Pons (tissue), 1 donor: Measurements from ENCODE around the gene SRD5A2.

ENCODE experiments used
- DNase-seq: peaks from one replicate; pipeline ENCODE4 v3.0.0-alpha.2; 2016; ENCODE audit warnings: low spot score

Gene SRD5A2, protein sequence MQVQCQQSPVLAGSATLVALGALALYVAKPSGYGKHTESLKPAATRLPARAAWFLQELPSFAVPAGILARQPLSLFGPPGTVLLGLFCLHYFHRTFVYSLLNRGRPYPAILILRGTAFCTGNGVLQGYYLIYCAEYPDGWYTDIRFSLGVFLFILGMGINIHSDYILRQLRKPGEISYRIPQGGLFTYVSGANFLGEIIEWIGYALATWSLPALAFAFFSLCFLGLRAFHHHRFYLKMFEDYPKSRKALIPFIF

DNA sequence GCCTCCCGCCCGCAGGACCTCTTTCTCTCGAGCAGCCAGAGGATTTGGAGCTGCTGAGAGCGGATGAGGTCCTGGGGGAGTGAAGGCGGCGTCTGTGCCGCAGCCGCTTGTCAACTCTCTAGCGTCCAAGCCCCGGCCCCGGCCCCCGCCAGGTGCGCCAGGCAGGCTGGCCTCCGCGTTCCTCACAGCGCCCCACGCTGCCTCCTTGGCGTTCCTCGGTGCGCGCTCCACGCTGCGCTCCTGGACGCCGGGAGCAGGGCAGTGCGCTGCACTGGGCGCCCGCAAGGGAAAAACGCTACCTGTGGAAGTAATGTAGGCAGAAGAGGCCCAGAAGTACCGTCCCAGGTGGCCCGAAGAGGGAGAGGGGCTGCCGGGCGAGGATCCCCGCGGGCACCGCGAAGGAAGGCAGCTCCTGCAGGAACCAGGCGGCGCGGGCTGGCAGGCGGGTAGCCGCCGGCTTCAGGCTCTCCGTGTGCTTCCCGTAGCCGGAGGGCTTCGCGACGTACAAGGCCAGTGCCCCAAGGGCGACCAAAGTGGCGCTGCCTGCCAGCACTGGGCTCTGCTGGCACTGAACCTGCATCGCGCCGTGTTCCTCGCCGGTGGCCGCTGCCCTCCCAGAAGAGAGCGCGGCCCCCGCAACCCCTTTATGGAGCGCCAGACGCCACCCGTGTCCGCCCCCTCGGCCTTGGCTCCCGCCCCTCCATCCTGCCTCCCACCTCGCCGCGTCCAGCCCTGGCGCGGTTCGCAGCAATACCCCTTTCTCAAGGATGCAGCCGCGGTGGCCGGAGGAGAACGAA lies at the start of gene SRD5A2:
TSS of gene SRD5A2 (minus strand) at position 618 of the 797 bp plus-strand sequence. CDS start at position 580, 38 bp downstream.
- DNase-seq = no peak

DNA sequence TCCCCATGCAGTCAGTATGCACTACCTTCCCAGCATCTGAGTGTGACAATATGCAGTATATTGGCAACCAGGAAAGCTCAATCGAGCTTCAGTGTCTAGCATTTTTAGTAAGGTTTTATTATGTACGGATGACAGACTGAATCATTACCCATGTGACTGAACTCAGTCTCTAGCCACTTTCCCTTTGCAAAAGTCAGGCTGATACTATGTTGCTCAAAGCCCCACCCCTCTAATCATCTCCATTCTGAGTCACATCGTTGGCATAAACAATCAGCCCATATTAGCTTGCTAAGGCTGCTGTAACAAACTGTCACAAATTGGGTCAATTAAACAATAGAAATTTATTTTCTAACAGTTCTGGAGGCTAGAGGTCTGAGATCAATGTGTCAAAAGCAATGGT lies 25.8 kb upstream of the SRD5A2 start:
- DNase-seq = no peak

DNA sequence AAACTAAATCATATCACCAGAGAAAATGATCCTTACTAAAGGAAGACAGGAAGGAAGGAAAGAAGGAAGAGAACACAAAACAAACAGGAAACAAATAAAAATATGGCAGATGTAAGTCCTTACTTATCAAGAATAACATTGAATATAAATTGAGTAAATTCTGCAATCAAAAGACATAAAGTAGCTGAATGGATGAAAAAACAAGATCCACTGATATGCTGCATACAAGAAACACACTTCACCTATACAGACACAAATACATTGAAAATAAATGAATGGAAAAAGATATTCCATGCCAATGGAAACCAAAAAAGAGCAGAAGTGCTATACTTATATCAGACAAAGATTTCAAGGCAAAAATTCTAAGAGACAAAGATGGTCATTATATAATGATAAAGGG lies 18.0 kb upstream of the SRD5A2 start:
- DNase-seq = no peak

DNA sequence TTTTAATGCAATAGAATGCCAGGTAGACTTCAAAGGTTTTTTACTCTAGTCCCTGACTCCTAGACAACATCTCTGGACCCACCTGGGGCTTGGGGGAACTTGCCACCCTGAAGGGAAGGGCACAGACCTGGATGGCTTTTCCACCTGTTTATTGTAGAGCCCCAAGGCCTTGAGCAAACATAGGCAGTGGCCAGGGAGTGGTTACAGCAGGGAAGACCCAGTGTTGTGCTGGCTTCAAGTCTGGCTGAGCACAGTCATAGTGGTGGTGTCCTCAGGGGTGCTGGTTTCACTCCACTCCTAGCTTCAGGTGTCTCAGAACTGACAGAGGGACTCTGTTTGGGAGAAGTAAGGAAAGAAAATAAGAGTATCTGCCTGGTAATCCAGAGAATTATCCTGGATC lies 5.5 kb upstream of the SRD5A2 start:
- DNase-seq = no peak

DNA sequence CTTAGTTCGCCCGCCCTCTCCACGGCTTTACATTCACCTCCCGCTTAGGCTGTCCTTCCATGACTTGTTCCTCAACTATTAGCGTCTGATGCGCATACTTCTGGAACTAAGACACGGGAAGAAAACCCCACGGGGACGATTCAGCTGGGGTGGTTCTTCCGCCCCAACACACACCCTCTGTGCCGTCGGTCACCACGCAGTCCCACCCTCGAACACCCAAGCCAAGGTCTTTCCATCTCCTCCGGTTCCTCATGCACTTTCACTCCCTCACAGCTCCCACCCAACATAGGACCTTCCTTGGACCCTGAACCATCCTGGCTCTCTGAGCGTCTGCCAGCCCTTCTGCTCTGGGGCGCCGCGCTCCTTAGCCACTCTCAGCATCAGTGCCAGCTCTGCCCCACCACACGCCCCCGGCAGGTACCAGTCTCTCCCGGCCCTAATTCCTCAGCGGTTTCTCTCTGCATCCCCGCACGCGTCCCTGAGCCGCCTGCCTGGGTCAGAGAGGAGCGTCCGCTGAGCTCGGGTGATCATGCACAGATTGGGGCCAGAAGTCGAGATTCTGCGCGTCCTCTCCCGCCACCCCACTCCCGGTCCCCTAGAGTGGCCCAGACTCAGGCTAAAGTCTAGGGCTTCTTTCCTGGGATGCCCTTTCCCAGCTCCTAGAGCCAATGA lies 522 bp upstream of the SRD5A2 start:
- no peak for DNase-seq

DNA sequence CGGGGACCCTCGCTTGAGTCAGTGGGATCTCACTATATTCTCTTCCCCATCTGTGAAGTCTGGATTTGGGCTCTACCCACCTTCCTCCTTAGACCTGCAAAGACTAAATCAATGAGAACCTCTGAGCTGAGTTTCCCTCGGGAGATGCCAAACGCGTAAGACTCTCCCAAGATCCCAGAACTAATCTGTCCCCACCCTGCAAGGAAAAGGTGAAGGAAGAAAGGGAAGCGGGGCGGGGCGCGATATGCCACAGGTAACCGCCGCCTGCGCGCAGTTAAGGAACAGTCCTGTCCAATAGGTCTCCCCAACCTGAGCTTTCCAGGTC lies 780 bp downstream of the SRD5A2 start:
- no peak for DNase-seq

DNA sequence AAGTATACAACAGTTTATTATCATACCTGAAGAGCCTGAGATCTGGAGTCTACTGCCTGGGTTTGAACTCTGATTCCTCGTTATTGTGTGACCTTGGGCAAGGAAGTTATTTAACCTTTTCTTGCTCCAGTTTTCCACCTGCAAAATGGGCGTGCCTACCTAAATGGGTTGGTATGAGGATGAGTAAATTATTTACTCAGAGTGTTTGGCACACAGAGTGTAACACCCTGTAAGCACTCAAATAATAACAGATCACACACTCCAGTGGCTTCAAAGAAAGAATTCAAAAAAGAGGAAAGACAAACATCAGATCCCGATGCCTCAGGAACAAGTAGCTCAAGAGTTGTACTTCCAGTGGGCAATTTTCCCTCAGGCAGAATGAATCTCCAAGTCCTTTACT lies 2.4 kb downstream of the SRD5A2 start:
- DNase-seq = no peak

DNA sequence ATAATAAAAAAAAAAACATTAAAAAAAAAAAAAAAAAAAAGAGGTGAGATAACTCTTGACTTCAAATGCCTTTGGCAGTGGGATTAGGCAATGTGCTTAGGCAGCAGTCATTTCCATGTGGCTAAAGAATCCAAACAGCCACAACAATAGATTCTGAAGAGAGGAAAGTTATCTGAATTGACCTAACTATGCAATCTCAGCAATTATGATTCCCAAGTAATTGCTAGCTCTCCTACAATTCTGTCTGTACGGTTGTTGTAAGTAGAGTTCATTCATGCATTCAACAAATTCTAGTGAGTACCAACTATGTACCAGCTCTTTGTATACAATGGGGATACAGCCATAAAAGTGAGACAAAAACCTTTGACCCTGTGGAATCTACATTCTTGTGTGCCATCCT lies 3.6 kb downstream of the SRD5A2 start:
- DNase-seq = no peak

DNA sequence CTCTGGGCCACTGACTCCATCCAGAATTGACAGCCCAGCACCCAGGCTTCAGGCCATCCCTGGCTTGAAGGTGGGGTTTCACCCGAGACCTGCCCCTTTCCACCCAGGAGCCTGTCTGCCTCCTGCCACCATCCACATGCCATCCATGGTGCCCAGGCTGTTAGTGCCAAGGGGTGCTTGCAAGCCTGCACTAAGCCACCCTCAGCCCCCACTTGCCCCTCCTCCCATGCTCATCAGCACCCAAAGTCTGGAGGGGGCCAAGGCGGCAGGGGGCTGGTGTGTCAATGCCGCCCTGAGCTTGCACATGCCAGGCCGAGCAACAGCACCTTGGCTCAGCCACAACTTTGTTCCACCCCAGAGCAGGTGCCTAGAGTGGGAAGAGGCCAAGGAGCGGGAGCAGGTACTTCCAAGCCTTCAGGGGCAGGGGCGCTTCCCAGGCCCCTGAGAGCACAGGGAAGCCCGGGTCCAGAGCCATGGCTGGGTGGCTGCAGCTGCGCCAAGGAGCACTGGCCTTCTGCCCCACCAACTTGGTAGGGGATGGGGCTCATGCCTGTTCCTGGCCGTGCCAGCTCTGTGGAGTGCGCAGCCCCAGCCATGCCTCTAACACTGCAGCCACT lies 12.0 kb downstream of the SRD5A2 start:
- no peak for DNase-seq

DNA sequence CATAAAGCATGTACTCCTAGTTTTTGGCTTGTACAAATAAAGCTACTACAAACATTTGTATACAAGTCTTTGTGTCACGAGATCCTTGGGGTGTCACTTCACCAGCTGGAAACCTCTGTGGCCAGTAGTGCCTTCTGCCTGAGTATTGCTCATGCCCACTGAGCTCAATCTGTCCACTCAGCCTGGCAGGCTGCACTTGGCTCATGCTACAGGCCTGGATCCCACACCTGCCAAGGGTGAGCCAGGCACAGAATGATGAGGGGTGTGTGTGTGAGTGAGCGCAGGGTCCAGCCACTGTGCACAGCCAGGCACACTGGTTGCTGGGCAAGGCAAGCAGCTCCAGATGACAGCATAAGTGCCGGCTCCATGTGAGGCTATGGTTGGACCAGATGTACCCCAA lies 13.1 kb downstream of the SRD5A2 start:
- DNase-seq = no peak

DNA sequence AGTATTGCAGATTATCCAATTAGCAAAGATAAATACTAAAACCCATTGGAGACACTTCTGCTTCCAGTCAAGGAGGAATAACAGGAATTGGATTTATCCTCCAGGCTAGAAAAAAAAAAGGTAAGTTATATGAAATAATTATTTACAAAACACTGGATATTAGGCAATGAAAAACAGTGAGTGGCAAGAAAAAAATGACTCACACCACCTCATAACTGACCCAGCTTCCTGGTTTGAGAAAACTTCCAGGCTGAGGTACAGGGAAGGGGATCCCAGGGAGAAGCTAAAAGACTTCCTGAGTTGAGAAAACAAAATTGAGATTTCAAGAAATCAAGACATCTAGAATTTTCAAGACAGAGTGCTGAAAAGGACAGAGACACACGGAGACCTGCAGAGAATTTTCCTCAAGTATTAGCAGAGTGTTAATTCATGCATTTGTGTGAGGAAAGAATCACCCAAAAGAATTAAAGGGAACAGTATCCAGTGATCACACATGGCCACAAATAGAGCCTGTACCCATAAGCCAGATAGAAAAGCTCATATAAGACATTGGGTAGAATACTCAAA lies 17.4 kb downstream of the SRD5A2 start:
- no peak for DNase-seq

DNA sequence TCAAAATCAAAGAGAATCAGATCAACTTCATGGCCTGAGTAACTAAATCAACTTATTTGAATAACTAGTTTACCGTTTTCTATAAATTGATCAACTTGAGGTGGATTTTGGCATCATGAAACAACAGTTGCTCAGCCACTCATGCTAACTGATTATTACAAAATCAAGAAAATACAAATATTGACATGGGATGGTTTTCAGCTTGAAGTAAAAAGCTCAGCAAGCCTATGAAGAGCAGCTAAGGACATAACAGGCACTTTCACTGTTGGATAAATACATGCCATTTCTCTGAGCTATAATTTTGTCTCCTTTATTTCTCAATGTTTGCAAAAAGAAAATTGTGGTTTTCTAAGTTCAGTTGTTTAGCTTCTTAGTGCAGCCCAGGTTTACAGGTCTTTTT lies 18.9 kb downstream of the SRD5A2 start:
- DNase-seq = no peak

DNA sequence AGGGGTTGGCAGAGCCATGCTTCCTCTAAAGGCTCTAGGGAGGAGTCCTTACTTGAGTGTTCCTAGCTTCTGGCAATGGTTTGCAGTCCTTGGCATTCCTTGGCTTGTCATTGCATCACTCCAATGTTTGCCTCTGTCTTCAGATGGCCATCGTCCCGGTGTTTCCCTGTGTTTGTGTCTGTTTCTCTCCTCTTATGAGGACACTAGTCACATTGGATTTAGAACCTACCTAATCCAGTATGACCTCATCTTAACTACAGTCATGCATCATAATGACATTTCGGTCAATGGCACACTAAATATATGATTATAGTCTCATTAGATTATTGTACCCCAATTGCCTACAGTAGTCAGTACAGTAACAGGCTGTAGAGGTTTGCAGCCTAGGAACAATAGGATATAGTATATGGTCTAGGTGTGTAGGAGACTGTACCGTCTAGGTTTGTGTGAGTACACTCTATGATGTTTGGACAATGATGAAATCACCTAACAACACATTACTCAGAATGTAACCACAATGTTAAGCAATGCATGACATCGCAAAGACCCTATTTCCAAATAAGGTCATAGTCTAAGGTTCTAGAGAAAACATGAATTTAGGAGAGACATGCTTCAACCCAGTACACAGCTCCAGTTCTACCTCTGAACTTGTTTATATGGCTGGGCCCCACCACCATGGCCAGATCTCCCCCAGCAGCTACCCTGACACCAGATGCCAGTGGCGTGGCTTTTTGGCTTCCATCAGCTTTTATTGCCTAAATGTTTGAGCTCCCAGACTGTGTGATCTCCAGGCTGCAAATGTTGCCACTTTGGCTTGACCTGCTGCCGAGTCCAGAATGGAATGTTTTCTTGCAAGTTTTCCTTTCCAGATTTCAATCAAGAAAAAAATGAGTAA lies 22.1 kb downstream of the SRD5A2 start:
- no peak for DNase-seq

DNA sequence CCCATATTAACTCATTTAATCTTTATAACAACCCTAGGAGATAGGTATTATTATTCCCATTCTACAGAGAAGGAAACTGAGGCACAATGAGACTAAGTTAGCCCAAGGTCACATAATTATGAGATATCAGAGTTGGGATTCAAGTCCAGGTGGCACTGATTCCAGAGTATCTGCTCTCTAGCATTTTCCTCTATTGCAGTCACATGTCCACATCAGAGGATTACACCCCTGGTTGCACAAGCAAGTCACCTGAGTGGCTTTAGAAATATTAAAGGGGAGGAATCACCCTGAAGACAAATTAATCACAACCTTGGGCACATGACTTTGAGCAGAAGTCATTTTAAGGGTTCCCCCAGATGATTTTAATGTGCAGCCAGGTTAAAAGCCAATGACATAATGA lies 23.8 kb downstream of the SRD5A2 start:
- DNase-seq = no peak

DNA sequence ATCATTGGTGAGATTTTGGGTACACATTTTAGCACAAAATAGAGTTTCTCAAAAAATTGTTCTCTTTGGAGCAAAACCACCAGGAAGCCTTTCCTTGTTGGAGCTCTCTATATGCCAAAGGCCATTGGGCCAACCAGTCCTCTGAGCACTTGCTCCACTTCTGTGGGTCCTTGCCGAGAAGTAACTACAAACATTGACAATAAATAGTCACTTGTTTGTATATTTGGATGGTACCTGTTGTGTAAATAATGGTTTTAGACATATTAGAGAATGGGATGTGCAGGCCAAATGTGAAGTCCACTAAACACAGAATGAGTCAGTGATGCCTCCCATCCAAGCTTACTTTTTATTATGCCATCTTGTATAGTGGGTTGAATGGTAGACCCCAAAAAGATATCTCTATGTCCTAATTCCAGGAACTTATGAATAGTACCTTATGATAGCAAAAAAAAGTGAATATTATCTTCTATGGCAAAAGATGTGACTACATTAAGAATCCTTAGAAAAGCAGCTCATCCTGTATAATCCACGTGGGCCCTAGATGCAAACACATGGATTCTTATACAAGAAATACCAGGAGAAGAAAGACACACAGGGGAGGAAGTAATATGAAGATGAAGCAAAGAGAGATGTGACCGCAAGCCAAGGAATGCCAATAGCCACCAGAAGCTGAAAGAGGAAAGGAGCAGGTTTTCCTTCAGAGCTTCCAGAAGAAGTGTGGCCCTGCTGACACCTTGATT lies 24.6 kb downstream of the SRD5A2 start:
- no peak for DNase-seq

DNA sequence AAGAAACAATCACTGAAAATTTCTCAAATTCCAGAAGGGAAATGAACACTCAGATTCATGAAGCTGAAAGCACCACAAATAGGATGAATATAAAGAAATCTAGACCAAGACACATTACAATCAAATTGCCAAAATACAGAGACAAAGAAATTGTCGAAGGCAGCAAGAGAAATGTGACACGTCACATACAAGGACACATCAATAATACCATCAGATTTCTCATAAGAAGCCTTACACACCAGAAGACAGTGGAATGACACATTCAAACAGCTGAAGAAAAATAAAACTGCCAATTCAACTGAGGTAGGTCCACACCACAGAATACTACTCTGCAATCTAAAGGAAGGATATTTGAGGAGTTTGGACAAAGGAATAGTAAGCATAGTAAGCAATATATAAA lies 27.4 kb downstream of the SRD5A2 start:
- DNase-seq = no peak

DNA sequence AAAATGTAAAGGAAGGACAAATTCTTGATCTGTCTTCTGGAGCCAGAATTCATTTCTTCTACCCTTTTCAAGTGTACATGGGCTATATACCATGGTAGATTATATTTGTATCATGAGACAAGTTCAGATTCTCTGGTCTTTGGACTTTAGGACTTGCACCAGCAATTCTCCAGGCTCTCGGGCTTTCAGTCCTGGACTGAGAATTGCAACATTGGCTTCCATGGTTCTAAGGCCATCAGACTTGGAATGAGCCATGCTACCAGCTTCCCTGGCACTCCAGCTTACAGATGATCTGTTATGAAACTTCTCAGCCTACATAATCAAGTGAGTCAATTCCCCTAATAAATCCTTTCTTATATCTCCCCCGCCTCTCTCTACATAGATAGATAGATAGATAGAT lies 33.3 kb downstream of the SRD5A2 start:
- no peak for DNase-seq

DNA sequence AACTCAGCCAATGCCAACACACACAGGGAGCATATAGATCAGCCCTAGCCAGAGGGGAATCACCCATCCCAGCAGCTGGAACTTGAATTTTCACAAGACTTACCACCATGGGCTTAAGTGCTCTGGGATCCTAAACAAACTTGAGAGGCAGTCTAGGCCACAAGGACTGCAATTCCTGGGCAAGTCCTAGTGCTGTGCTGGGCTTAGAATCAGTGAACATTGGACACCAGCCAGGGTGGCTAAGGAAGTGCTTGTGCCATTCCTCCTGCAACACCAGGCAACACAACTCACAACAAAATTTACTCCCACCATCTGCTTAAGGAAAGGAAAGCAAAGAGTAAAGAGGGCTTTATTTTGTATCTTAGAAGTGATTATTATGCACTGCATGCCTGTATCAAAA lies 38.9 kb downstream of the SRD5A2 start:
- no peak for DNase-seq

DNA sequence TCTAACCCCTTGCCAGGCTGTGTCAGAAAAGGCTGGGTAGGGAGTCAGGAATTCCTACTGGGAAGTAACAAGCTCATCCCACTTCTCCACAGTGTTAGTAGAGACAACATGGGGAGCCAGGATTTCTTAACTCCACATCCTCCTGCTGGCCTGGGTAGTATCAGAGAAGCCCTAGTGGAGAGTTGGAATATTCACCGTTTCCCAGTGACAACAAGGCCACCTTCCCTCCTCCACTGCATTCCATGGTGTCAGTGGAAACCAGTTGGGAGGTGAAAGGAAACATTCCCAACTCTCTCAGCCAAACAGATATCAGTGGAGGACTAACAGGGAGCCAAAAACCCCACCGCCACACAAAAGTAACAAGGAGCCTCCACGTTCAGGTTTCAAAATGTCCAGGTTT lies 41.2 kb downstream of the SRD5A2 start:
- DNase-seq = no peak

DNA sequence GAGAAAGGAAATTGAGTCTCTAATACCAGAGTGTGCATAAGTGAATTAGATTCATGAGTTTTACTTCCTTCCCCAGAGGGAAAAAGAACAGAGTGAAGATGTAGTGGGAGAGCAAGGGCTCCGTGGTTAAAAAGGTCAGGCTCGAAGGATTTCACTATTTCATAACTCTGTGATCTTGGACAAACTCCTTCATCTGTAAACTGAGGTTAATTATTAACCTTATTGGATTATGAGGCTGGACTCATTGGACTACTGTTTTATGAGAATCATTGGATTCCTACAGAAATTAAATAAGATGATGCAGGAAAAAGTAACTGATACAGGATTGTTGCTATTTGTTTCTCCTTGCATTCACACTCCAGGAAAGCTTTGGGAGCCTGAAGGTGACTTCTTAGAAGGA lies 45.0 kb downstream of the SRD5A2 start:
- DNase-seq = no peak

DNA sequence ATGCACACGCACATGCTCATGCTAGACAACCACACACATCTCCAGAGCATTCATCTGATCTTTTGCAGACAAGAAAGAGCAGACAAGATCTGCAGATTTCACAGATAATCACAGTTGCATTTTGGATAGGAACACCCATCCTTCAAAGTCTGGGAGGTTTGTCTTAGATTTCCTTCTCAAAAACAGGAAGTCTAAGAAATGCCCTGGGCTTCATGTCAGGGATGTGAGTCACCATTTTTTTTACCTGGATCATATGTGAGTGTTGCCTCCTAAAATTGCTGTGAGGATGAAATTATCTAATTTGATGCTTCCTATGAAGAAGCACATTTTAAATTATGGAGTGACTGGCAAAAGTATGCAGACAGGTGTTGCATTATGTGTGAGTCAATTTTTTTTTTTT lies 46.1 kb downstream of the SRD5A2 start:
- DNase-seq = no peak
